ENCODE results near the gene TAGLN2. TPM values are rescaled to one million over a fixed set of nuclear protein-coding genes. Genes with fewer than 3 reads are reported as not detected.

The TAGLN2 gene
- 100 to 1,000 TPM in 1 of 2 donors, 10 to 100 TPM in 1; 97.1 to 386 TPM for total RNA-seq

DNA sequence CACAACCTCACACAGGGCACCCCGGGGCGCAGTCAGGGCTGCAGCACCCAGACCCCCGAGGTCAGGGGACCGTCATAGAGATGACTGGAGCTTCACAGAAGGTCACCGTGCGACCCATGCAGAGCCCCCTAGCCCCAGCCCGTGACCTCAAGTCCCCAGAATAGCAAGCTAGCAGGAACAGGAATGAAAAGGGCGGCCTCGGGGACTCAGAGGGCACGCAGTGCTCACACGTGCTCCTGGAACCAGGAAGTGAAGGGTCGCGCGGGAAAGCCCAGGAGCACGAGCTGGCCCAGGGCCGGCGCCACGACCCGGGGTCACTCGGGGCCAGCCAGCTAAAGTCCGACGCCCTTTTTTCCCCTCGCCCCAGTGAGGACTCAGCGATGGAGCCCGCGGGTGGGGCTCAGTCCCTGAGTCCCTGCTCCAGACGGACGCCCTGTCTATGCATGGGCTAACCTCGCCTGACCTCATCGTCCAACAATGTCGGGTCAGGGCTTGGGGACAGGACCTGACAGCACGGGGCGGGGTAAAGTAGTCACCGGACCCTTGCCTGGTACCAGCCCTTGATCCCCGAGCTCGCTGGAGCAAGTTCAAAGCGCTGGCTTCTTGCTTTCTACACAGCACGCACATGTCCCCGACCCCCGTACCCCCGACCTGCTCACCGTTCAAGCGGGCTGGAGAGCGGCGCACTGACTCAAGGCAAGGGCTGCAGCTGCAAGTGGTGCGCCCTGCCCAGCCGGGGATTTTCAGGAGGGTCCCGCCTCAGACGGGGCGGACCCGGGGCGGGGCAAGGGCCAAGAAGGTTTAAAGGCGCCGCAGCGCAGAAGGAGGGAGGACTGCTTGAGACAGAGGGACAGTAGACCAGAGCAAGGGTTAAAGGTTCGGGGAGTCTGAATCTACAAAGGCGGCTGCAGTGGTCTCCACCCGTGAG lies at the start of gene TAGLN2:
TSS of gene TAGLN2 (minus strand) at position 717 of the 928 bp plus-strand sequence. CDS start 4,998 bp downstream, outside the sequence.
- H3K9me3 ChIP-seq, result no peaks in the 10 kb centered on the region
- under 1% methylated on average over 41 of the region's 58 CpGs for WGBS
- H3K36me3 ChIP-seq, result no peaks in the 10 kb centered on the region
- peak in 1 of 4 experiments; percentile 7 for TF ChIP-seq CTCF (IDR thresholded peaks at IDR 0.05)
- peak; percentile 95 for TF ChIP-seq POLR2AphosphoS5 (IDR thresholded peaks at IDR 0.05)
- peak; percentile 96 for TF ChIP-seq POLR2A (IDR thresholded peaks at IDR 0.05)
- no peaks in the 10 kb centered on the region for H3K27me3 ChIP-seq (replicated peaks; ENCODE audit: insufficient read depth)
- DNase-seq (ENCODE audit: low spot score), result peak; percentile 90
- H3K4me3 ChIP-seq, result peak within 1 kb of the TSS; percentile 53 to 66
- H3K27ac ChIP-seq, result peak within 1 kb of the TSS; percentile 72 to 84
- H3K4me1 ChIP-seq (replicated peaks), result peaks cover 17% of the 10 kb centered on the region
- intact Hi-C loops (cut with DNase I), result loop anchor here (10.0 kb wide), 1 partner anchor 70 kb away; no protein-coding TSS in a partner anchor

GRCh38 chr1:159974350-159974965 lies 49.2 kb upstream of the TAGLN2 start:
- DNase-seq (ENCODE audit: low spot score), result no peak
- Histone ChIP-seq H3K4me1 (replicated peaks) (no peaks in the 10 kb centered on the region), H3K4me3 (no peak overlapping the region), H3K9me3 (no peaks in the 10 kb centered on the region), H3K27me3 (replicated peaks; ENCODE audit: insufficient read depth) (no peaks in the 10 kb centered on the region), H3K36me3 (no peaks in the 10 kb centered on the region), H3K27ac (no peak overlapping the region)
- 96% methylated on average over 7 of the region's 7 CpGs for WGBS
- TF ChIP-seq CTCF (IDR thresholded peaks at IDR 0.05), result no peak
- no peak for TF ChIP-seq POLR2AphosphoS5 (IDR thresholded peaks at IDR 0.05)
- no peak for TF ChIP-seq POLR2A (IDR thresholded peaks at IDR 0.05)
- intact Hi-C loops (cut with DNase I), result no loop called here

DNA sequence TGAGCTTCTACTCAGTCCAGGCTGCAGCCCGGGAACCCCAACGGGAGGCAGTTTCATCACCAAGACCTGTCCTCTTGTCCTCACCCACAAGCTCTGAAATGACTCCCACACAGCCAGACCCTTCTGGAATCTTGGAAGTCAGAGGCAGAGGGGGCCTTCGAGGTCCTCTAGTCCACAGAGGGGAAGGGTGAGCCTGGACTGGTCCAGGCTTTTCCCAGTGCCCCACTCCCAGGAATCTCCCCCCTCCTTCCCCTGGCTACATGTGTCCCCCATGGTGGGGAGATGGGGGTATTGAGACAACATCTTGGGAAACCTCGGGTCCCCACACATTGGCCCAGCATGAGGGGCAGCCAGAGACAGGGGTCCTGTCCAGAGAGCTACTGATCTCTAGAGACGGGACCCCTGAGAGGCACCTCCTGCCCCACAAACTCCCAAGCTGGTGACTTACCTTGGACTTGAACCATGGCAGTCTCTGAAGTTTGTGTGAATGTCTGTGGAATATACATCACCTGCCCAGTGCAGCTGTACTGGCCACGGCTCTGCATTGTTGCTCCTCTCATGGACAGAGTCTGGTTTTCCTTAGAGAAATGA lies 48.1 kb upstream of the TAGLN2 start:
- 90% methylated on average over 6 of the region's 6 CpGs for WGBS
- no peaks in the 10 kb centered on the region for H3K36me3 ChIP-seq
- DNase-seq (ENCODE audit: low spot score), result no peak
- no peaks in the 10 kb centered on the region for H3K9me3 ChIP-seq
- no peaks in the 10 kb centered on the region for H3K27me3 ChIP-seq (replicated peaks; ENCODE audit: insufficient read depth)
- no peak overlapping the region for H3K4me3 ChIP-seq
- H3K4me1 ChIP-seq (replicated peaks), result no peaks in the 10 kb centered on the region
- H3K27ac ChIP-seq, result no peak overlapping the region
- TF ChIP-seq POLR2AphosphoS5 (IDR thresholded peaks at IDR 0.05), result no peak
- intact Hi-C loops (cut with DNase I), result no loop called here

DNA sequence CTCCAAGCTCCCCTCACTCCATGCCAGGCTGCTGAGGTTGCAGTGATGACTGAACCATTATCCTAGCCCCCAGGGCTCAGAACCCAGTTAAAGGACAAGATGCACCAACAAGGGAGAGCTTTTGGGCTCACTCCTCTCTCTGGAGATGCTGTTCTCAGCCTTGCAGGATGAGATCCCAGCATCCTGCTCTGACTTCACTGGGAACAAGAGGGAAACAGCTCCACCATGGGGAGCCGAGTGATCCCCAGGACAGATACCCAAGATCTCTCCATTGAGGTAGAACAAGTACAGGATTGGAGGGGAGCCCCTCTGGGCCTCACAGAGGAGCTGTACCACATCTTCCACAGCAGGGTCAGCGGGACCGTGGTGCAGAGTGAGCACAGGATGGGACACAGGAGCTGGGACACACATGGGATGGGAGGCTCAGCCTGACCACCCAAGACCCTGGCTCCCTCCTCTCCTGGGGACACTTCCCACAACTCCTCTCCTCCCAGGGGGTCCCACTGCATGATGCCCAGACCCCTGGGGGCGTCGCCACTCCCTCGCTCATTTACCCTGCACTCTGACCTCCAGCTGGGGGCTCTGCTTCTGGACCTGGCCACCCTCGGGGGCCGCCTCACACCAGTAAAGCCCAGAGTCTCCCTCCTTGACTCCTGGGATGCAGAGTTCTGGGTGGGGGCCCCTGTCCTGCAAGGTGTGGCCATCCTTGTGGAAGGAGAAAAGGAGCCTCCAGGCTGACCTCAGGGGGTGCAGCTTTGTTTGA lies 47.3 kb upstream of the TAGLN2 start:
- intact Hi-C loops (cut with DNase I), result no loop called here
- DNase-seq (ENCODE audit: low spot score), result no peak
- H3K4me1 ChIP-seq (replicated peaks), result no peaks in the 10 kb centered on the region
- H3K36me3 ChIP-seq, result no peaks in the 10 kb centered on the region
- TF ChIP-seq POLR2AphosphoS5 (IDR thresholded peaks at IDR 0.05) (no peak), CTCF (IDR thresholded peaks at IDR 0.05) (no peak), POLR2A (IDR thresholded peaks at IDR 0.05) (no peak)
- no peaks in the 10 kb centered on the region for H3K27me3 ChIP-seq (replicated peaks; ENCODE audit: insufficient read depth)
- no peak overlapping the region for H3K27ac ChIP-seq
- H3K4me3 ChIP-seq, result no peak overlapping the region
- no peaks in the 10 kb centered on the region for H3K9me3 ChIP-seq
- 97% methylated on average over 8 of the region's 8 CpGs for WGBS

Data from prostate gland (tissue), 2 donors.